ENCODE data around the gene SMG6.
"Not testable (repeated sequence)": the region's sequence is repeated elsewhere in the genome, so short reads cannot be mapped to it uniquely, and the experiment has no call there.

The SMG6 gene

GRCh38 chr17:2146132-2146871 is 157.3 kb downstream of the SMG6 start:
- Histone ChIP-seq H3K9me3 (ENCODE audit: control insufficient read depth in 2 of 2, low read length in 2 of 2) (no peaks in the 10 kb centered on the region), H3K4me1 (ENCODE audit: control insufficient read depth, insufficient read depth, low read length) (no peaks in the 10 kb centered on the region), H3K27me3 (ENCODE audit: control insufficient read depth in 1 of 2, insufficient read depth in 2 of 2, low read length in 2 of 2) (no peaks in the 10 kb centered on the region), H3K4me3 (ENCODE audit: low read length in 2 of 2) (no peak overlapping the region), H3K36me3 (ENCODE audit: control insufficient read depth in 2 of 2, insufficient read depth in 2 of 2, low read length in 2 of 2) (peaks cover 7 to 10% of the 10 kb centered on the region in 2 donors), H3K9ac (ENCODE audit: low read length in 2 of 2) (no peak overlapping the region), H3K27ac (ENCODE audit: low read length) (no peak overlapping the region)

GRCh38 chr17:2144701-2145100 is 158.9 kb downstream of the SMG6 start:
- no peaks in the 10 kb centered on the region for H3K4me1 ChIP-seq (ENCODE audit: control insufficient read depth, insufficient read depth, low read length)
- no peak overlapping the region for H3K4me3 ChIP-seq (ENCODE audit: low read length in 2 of 2)
- H3K9ac ChIP-seq (ENCODE audit: low read length in 2 of 2): no peak overlapping the region
- H3K9me3 ChIP-seq (ENCODE audit: control insufficient read depth in 2 of 2, low read length in 2 of 2): no peaks in the 10 kb centered on the region
- peaks cover 3% of the 10 kb centered on the region in 2 donors for H3K36me3 ChIP-seq (ENCODE audit: control insufficient read depth in 2 of 2, insufficient read depth in 2 of 2, low read length in 2 of 2)
- no peaks in the 10 kb centered on the region for H3K27me3 ChIP-seq (ENCODE audit: control insufficient read depth in 1 of 2, insufficient read depth in 2 of 2, low read length in 2 of 2)
- H3K27ac ChIP-seq (ENCODE audit: low read length): no peak overlapping the region

- Histone ChIP-seq H3K4me3 (ENCODE audit: low read length in 2 of 2) (no peak overlapping the region), H3K27ac (ENCODE audit: low read length) (no peak overlapping the region), H3K9me3 (ENCODE audit: control insufficient read depth in 2 of 2, low read length in 2 of 2) (no peaks in the 10 kb centered on the region), H3K9ac (ENCODE audit: low read length in 2 of 2) (no peak overlapping the region), H3K27me3 (ENCODE audit: control insufficient read depth in 1 of 2, insufficient read depth in 2 of 2, low read length in 2 of 2) (no peaks in the 10 kb centered on the region), H3K36me3 (ENCODE audit: control insufficient read depth in 2 of 2, insufficient read depth in 2 of 2, low read length in 2 of 2) (no peaks in the 10 kb centered on the region), H3K4me1 (ENCODE audit: control insufficient read depth, insufficient read depth, low read length) (peaks cover 5% of the 10 kb centered on the region)
These were observed 160.3 kb downstream of the SMG6 start for GRCh38 chr17:2143332-2143731.

DNA sequence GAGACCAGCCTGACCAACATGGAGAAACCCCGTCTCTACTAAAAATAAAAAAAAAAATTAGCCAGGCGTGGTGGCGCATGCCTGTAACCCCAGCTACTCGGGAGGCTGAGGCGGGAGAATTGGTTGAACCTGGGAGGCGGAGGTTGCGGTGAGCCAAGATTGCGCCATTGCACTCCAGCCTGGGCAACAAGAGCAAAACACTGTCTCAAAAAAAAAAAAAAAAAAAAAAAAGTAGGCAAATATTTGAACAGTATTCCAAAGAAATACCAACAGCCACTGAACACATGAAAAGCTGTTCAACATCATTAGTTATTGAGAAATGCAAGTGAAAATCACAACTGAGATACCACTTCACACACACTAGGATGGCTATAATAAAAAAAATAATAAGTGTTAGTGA is 160.9 kb downstream of the SMG6 start:
- H3K27me3 ChIP-seq (ENCODE audit: control insufficient read depth in 1 of 2, insufficient read depth in 2 of 2, low read length in 2 of 2); H3K36me3 ChIP-seq (ENCODE audit: control insufficient read depth in 2 of 2, insufficient read depth in 2 of 2, low read length in 2 of 2); H3K4me1 ChIP-seq (ENCODE audit: control insufficient read depth, insufficient read depth, low read length); H3K9me3 ChIP-seq (ENCODE audit: control insufficient read depth in 2 of 2, low read length in 2 of 2); H3K4me3 ChIP-seq (ENCODE audit: low read length in 2 of 2); H3K27ac ChIP-seq (ENCODE audit: low read length); H3K9ac ChIP-seq (ENCODE audit: low read length in 2 of 2): not testable (repeated sequence)

GRCh38 chr17:2140683-2141082 is 162.9 kb downstream of the SMG6 start:
- H3K27me3 ChIP-seq (ENCODE audit: control insufficient read depth in 1 of 2, insufficient read depth in 2 of 2, low read length in 2 of 2): no peaks in the 10 kb centered on the region
- H3K27ac ChIP-seq (ENCODE audit: low read length): no peak overlapping the region
- H3K4me3 ChIP-seq (ENCODE audit: low read length in 2 of 2): no peak overlapping the region
- no peaks in the 10 kb centered on the region for H3K9me3 ChIP-seq (ENCODE audit: control insufficient read depth in 2 of 2, low read length in 2 of 2)
- peaks cover 0 to 2% of the 10 kb centered on the region in 2 donors for H3K36me3 ChIP-seq (ENCODE audit: control insufficient read depth in 2 of 2, insufficient read depth in 2 of 2, low read length in 2 of 2)
- peaks cover 7% of the 10 kb centered on the region for H3K4me1 ChIP-seq (ENCODE audit: control insufficient read depth, insufficient read depth, low read length)
- no peak overlapping the region for H3K9ac ChIP-seq (ENCODE audit: low read length in 2 of 2)

GRCh38 chr17:2138761-2139160 is 164.8 kb downstream of the SMG6 start:
- H3K4me3 ChIP-seq (ENCODE audit: low read length in 2 of 2): no peak overlapping the region
- H3K27me3 ChIP-seq (ENCODE audit: control insufficient read depth in 1 of 2, insufficient read depth in 2 of 2, low read length in 2 of 2): no peaks in the 10 kb centered on the region
- H3K9me3 ChIP-seq (ENCODE audit: control insufficient read depth in 2 of 2, low read length in 2 of 2): no peaks in the 10 kb centered on the region
- no peak overlapping the region for H3K27ac ChIP-seq (ENCODE audit: low read length)
- H3K9ac ChIP-seq (ENCODE audit: low read length in 2 of 2): peak overlapping the region in 1 of 2 donors; percentile 13
- peaks cover 7% of the 10 kb centered on the region for H3K4me1 ChIP-seq (ENCODE audit: control insufficient read depth, insufficient read depth, low read length)
- H3K36me3 ChIP-seq (ENCODE audit: control insufficient read depth in 2 of 2, insufficient read depth in 2 of 2, low read length in 2 of 2): peaks cover 0 to 2% of the 10 kb centered on the region in 2 donors

DNA sequence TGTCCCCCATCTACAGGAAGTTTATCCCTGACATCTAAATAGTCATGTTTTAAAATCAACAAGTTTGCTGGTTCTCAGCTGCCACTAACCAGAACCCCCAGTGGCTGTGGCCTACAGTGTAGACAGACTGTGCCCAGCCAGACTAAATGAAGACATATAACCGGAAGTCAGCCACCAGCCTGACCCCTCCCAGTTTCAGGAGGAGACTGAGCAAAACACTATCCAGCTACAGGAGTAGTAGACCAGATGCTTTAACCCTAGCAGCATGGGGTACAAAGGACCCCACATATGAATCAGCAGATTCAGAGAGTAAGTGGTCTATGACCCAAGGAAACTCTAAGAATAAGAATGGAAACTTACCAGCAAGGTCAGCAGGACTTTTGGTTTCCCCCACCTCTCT is 165.3 kb downstream of the SMG6 start:
- Histone ChIP-seq H3K4me3 (ENCODE audit: low read length in 2 of 2) (no peak overlapping the region), H3K4me1 (ENCODE audit: control insufficient read depth, insufficient read depth, low read length) (peaks cover 7% of the 10 kb centered on the region), H3K9ac (ENCODE audit: low read length in 2 of 2) (no peak overlapping the region), H3K27me3 (ENCODE audit: control insufficient read depth in 1 of 2, insufficient read depth in 2 of 2, low read length in 2 of 2) (no peaks in the 10 kb centered on the region), H3K36me3 (ENCODE audit: control insufficient read depth in 2 of 2, insufficient read depth in 2 of 2, low read length in 2 of 2) (peaks cover 0 to 2% of the 10 kb centered on the region in 2 donors), H3K9me3 (ENCODE audit: control insufficient read depth in 2 of 2, low read length in 2 of 2) (no peaks in the 10 kb centered on the region), H3K27ac (ENCODE audit: low read length) (no peak overlapping the region)

DNA sequence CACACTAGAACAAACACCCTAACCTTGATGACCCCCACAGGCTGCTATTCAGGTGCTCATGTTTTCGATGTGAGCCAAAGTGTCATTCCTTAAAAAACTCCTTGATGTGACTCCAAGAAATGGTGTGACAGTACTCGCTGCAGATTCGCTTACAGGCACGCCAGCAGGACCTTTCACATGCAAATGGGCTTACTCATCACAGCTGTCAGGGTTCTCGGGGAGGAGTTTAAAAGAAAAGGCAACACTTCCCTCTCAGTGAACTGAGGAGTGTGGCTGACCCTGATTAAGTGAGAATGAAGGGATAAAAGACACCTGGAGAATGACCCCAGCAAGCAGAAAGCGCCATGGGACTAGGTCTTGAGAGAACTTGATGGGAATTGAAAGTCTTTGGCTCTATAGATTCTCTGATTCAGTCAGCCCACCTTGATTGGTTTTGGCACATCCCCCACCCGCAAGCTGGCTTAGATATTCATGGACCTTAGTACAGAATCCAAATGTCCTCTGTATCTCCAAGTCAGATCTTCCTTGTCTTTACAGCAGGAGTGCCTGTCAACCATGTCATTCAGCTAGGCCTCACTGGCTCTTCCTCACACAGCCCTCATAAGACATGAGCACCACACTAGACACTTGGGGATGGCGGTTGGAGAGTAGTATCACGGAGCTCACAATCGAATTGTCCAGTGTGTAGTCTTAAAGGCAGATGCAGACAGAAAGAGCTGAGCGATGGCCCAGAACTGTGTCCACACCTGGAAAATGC is 166.1 kb downstream of the SMG6 start:
- Histone ChIP-seq H3K27me3 (ENCODE audit: control insufficient read depth in 1 of 2, insufficient read depth in 2 of 2, low read length in 2 of 2) (no peaks in the 10 kb centered on the region), H3K4me1 (ENCODE audit: control insufficient read depth, insufficient read depth, low read length) (peaks cover 7% of the 10 kb centered on the region), H3K27ac (ENCODE audit: low read length) (no peak overlapping the region), H3K9me3 (ENCODE audit: control insufficient read depth in 2 of 2, low read length in 2 of 2) (no peaks in the 10 kb centered on the region), H3K36me3 (ENCODE audit: control insufficient read depth in 2 of 2, insufficient read depth in 2 of 2, low read length in 2 of 2) (peaks cover 0 to 4% of the 10 kb centered on the region in 2 donors), H3K4me3 (ENCODE audit: low read length in 2 of 2) (no peak overlapping the region), H3K9ac (ENCODE audit: low read length in 2 of 2) (no peak overlapping the region)

- H3K4me1 ChIP-seq (ENCODE audit: control insufficient read depth, insufficient read depth, low read length): peaks cover 7% of the 10 kb centered on the region
These were observed 167.3 kb downstream of the SMG6 start for GRCh38 chr17:2136241-2136640.

DNA sequence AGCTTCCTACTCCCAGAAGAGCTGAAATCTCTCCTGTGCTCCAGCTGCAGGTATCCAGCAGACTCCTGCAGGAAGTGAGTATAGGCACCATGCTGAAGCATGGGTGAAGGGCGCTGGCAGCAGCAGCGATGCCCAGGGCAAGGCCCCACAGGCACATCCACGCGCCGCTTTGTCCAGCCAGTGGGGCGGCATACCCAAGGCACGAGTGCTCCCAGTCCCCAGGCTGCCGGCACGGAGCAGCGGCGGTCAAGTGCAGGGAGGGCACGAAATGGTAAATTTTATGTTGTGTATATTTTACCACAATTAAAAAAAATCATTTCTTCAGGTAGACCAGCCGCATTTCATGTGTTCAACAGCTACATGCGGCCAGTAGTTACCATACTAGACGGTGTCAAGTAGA is 175.6 kb downstream of the SMG6 start:
- no peaks in the 10 kb centered on the region for H3K9me3 ChIP-seq (ENCODE audit: control insufficient read depth in 2 of 2, low read length in 2 of 2)
- no peak overlapping the region for H3K27ac ChIP-seq (ENCODE audit: low read length)
- H3K4me3 ChIP-seq (ENCODE audit: low read length in 2 of 2): no peak overlapping the region

More at GRCh38 chr17:2136241-2136640, 167.3 kb downstream of the SMG6 start:
- Histone ChIP-seq H3K9ac (ENCODE audit: low read length in 2 of 2) (no peak overlapping the region), H3K36me3 (ENCODE audit: control insufficient read depth in 2 of 2, insufficient read depth in 2 of 2, low read length in 2 of 2) (peaks cover 0 to 4% of the 10 kb centered on the region in 2 donors), H3K9me3 (ENCODE audit: control insufficient read depth in 2 of 2, low read length in 2 of 2) (no peaks in the 10 kb centered on the region), H3K4me3 (ENCODE audit: low read length in 2 of 2) (no peak overlapping the region), H3K27ac (ENCODE audit: low read length) (no peak overlapping the region), H3K27me3 (ENCODE audit: control insufficient read depth in 1 of 2, insufficient read depth in 2 of 2, low read length in 2 of 2) (no peaks in the 10 kb centered on the region)

More for the DNA sequence above, 175.6 kb downstream of the SMG6 start:
- Histone ChIP-seq H3K4me1 (ENCODE audit: control insufficient read depth, insufficient read depth, low read length) (peaks cover 13% of the 10 kb centered on the region), H3K27me3 (ENCODE audit: control insufficient read depth in 1 of 2, insufficient read depth in 2 of 2, low read length in 2 of 2) (no peaks in the 10 kb centered on the region), H3K36me3 (ENCODE audit: control insufficient read depth in 2 of 2, insufficient read depth in 2 of 2, low read length in 2 of 2) (peaks cover 0 to 9% of the 10 kb centered on the region in 2 donors), H3K9ac (ENCODE audit: low read length in 2 of 2) (no peak overlapping the region)
